GM10248 (cell line): ENCODE data around the gene PTP4A2.
A peak's percentile ranks its signal among the peaks of the same experiment; 100 is the strongest.

ENCODE experiments used
- CTCF ChIA-PET: fragments of 300-600 bp; sonication (Branson Sonifier 250); formaldehyde crosslinking; extraction: SDS; loops from one replicate; lab custom pipeline; 2021; ENCODE audit warnings: antibody characterized with exemption; lab: Yijun Ruan, JAX
- POLR2A ChIA-PET: fragments of 350-650 bp; sonication (Branson Sonifier 250); formaldehyde crosslinking; extraction: SDS; loops from one replicate; lab custom pipeline; 2020; ENCODE audit warnings: antibody characterized with exemption; lab: Yijun Ruan, JAX
- DNase-seq: peaks from one replicate; pipeline ENCODE4 v3.0.0; 2012; ENCODE audit errors: extremely low spot score
- TF ChIP-seq, protein P1 (sequence below): IDR thresholded peaks from 2 replicates; pipeline ENCODE4 v1.5.1; 2012; ENCODE audit warnings: mild to moderate bottlenecking, low read depth; ENCODE audit errors: extremely low read depth, missing control alignments, control extremely low read depth

Gene PTP4A2

DNA sequence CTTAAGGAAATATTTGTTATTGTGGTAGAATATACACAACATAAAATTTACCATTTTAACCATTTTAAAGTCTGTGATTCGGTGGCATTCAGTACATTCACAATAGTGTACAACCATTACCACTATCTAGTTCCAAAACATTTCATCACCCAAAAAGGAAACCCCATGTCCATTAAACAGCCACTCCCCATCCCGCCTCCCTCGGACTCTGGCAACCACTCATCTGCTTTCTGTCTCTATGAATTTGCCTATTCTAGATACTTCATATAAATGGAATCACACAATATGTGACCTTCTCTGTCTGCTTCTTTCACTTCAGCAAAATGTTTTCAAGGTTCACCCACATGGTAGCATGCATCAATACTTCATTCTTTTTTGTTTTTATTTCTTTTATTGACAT lies 51.3 kb downstream of the PTP4A2 start:
- ChIA-PET CTCF (no interaction called here), POLR2A (no interaction called here)
- TF ChIP-seq, protein P1, sequence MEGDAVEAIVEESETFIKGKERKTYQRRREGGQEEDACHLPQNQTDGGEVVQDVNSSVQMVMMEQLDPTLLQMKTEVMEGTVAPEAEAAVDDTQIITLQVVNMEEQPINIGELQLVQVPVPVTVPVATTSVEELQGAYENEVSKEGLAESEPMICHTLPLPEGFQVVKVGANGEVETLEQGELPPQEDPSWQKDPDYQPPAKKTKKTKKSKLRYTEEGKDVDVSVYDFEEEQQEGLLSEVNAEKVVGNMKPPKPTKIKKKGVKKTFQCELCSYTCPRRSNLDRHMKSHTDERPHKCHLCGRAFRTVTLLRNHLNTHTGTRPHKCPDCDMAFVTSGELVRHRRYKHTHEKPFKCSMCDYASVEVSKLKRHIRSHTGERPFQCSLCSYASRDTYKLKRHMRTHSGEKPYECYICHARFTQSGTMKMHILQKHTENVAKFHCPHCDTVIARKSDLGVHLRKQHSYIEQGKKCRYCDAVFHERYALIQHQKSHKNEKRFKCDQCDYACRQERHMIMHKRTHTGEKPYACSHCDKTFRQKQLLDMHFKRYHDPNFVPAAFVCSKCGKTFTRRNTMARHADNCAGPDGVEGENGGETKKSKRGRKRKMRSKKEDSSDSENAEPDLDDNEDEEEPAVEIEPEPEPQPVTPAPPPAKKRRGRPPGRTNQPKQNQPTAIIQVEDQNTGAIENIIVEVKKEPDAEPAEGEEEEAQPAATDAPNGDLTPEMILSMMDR: no peak
- no peak for DNase-seq

DNA sequence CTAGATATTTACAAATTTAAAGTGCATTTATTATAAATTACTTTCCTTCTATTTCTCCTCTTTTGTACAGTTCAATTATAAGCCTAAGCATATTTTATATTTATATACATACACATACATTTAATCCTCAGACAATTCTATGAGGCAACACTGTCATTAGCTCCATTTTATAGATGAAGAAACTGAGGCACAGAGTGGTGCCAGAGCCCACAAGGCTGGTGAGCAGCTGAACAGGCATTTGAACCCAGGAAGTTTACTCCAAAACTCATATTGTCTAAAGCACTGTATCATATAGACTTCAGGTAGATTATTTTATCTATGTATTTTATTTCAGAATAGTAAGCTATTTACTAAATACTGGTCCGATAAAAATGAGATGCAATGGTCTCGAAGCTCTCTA lies 52.3 kb downstream of the PTP4A2 start:
- TF ChIP-seq, protein P1: no peak
- CTCF ChIA-PET: interaction anchor here (0.8 to 1.0 kb wide), 2 partner anchors 69 to 75 kb away, joined by 3 read pairs; no protein-coding TSS in a partner anchor
- POLR2A ChIA-PET: no interaction called here
- DNase-seq: no peak

DNA sequence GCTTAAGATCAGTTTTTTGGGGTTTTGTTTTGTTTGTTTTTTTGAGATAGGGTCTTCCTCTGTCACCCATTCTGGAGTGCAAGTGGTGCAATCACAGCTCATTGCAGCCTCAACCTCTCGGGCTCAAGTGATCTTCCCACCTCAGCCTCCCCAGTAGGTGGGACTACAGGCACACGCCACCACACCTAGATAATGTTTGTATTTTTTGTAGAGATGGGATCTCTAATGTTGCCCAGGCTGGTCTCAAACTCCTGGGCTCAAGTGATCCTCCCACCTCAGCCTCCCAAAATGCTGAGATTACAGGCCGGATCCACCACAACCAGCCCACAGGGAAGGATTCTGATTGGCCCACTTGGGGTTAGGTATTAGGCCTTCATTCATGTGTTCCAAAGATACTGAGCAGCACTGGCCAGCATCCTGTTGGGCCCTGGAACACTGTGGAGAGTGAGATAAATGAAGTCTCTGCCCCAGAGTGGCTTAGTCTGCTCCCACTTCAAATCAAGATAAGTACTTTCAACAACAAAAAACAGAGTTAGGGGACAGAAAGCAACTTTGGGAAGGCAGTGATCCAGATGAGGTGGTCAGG lies 54.7 kb downstream of the PTP4A2 start:
- ChIA-PET CTCF (interaction anchor here (1.5 kb wide), 1 partner anchor 10 kb away, joined by 4 read pairs; no protein-coding TSS in a partner anchor), POLR2A (no interaction called here)
- no peak for DNase-seq
- TF ChIP-seq, protein P1: peak; percentile 6

DNA sequence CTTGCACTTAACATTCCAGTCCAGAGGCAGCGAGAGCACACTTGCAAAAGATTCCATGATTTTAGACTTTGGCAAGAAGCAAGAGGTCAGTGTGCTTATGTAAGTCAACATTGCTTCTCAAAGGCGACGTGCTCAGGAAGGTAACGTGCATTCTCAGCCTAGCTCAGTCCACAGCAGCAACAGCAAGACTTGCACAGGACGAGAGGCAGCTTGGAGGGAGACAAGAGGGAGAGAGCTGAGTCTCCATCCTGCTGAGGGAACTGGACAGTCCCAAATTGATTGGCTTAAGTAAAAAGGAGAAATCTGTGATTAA lies 56.5 kb downstream of the PTP4A2 start:
- TF ChIP-seq, protein P1: no peak

DNA sequence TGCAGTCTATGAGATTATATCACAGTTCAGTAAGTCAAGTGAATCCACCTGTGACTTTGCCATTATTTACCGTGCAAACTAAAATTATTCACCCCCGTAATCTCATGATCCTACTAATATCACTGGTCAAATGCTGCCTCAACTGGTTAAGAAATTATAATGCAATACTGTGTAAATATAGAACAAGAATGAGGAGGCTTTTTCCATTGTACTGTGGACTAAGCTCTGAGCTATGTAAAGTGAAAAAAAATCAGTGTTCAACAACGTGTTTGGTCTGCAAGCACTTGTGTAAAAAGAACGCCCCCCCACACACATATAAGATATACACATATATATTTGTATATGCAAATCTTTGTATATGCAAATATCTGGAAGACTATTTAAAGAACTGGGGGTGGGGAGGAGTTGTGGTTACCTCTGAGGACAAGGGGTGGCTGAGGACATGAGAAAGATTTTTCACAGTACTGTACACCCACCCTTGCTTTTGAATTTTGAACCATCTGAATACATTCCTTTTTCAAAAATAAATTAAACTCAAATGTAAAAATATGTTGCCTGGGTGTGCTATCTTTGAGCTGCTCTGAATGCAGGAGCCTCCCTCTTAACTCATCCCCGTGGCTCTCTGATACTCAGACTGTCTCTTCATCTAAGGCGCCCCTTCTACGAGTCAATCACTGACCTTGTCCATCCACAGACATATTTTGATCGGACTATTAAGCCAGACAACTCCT lies 57.0 kb downstream of the PTP4A2 start:
- ChIA-PET POLR2A (interaction anchor here (0.5 to 0.7 kb wide), 2 partner anchors 21 to 52 kb away, joined by 4 read pairs; no protein-coding TSS in a partner anchor), CTCF (interaction anchor here (0.9 to 2.1 kb wide), 7 partner anchors 9 to 83 kb away, joined by 3 to 8 read pairs (median 4); partner anchors contain the start of gene PTP4A2)
- peak; percentile 43 for DNase-seq
- TF ChIP-seq, protein P1: no peak

More for the DNA sequence above, 56.5 kb downstream of the PTP4A2 start:
- DNase-seq: no peak
- ChIA-PET CTCF (interaction anchor here (0.9 to 2.1 kb wide), 5 partner anchors 8 to 82 kb away, joined by 3 to 8 read pairs (median 3); no protein-coding TSS in a partner anchor), POLR2A (no interaction called here)

DNA sequence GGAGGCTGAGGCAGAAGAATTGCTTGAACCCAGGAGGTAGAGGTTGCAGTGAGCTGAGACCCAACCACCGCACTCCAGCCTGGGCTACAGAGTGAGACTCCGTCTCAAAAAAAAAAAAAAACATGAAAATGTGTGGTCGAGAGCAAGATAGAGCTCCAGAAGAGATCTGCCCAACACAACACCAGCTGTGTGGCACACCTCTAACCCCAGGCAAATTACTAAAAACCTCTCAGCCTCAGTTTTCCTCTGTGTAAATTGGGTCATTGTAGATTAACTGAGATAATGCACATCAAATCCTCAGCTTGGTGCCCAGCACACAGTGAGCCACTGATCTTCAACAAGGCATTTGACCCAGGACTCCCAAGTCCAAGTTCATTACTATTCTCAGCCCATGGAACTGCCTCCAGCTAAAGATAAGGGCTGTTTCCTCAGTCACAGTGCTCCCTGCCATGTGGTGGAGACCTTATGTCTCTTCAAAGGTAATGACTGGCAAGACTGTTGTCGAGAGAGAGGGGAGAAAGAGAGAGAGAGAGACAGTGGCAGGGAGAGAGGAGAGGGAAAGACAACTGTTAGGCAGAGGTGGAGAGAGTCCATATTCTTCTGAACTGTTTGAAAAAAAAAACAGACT lies 58.1 kb downstream of the PTP4A2 start:
- TF ChIP-seq, protein P1: no peak
- ChIA-PET POLR2A (no interaction called here), CTCF (interaction anchor here (0.6 to 2.1 kb wide), 4 partner anchors 58 to 285 kb away, joined by 3 to 8 read pairs (median 4); partner anchors contain the start of gene PTP4A2)
- DNase-seq: no peak
